Thymus (tissue), 11 donors: ENCODE data around the gene CPNE4. TPM values are rescaled to one million over a fixed set of nuclear protein-coding genes. Genes with fewer than 3 reads are reported as not detected.
"Not testable (repeated sequence)": the region's sequence is repeated elsewhere in the genome, so short reads cannot be mapped to it uniquely, and the experiment has no call there.

ENCODE experiments used
- DNase-seq, 9 donors: peaks; one replicate each; pipeline ENCODE4 v3.0.0-alpha.2; 2013; ENCODE audit warnings: low spot score in 9 of 9, low read depth in 6 of 9, missing footprints in 1 of 9
- H3K27ac ChIP-seq, 2 donors: one replicate each; pipeline ENCODE4 v1.5.1; 2013; ENCODE audit warnings: control low read depth in 1 of 2, low read depth in 1 of 2, low read length in 1 of 2, mild to moderate bottlenecking in 1 of 2, moderate library complexity in 1 of 2
- H3K27me3 ChIP-seq, 2 donors: one replicate each; pipeline ENCODE4 v1.5.1; 2013; ENCODE audit warnings: low read length in 1 of 2; ENCODE audit not compliant: control insufficient read depth in 2 of 2, insufficient read depth in 1 of 2
- H3K36me3 ChIP-seq, 2 donors: one replicate each; pipeline ENCODE4 v1.5.1; 2013; ENCODE audit warnings: low read length in 1 of 2, mild to moderate bottlenecking in 1 of 2, moderate library complexity in 1 of 2; ENCODE audit not compliant: control insufficient read depth in 2 of 2, insufficient read depth in 2 of 2
- H3K4me1 ChIP-seq, 2 donors: one replicate each; pipeline ENCODE4 v1.5.1; 2013; ENCODE audit warnings: low read length in 2 of 2; ENCODE audit not compliant: control insufficient read depth in 2 of 2, insufficient read depth in 2 of 2
- H3K4me3 ChIP-seq, 2 donors: one replicate each; pipeline ENCODE4 v1.5.1; 2013; ENCODE audit warnings: low read length in 2 of 2, control low read depth in 1 of 2, mild to moderate bottlenecking in 1 of 2
- H3K9me3 ChIP-seq, 2 donors: one replicate each; pipeline ENCODE4 v1.5.1; 2013; ENCODE audit warnings: low read length in 1 of 2, mild to moderate bottlenecking in 1 of 2; ENCODE audit not compliant: control insufficient read depth in 2 of 2, insufficient read depth in 1 of 2
- WGBS: extraction: QIAGEN DNeasy Blood & Tissue Kit; methylation state at CpG from one replicate; pipeline ENCODE4 v1.1.7; 2013; 5-methylcytosine and 5-hydroxymethylcytosine counted together
- polyA plus RNA-seq: library from polyadenylated mRNA; stranded (reverse); fragments of 200-250 nt; gene quantifications from one replicate; pipeline ENCODE4 v1.2.3, GENCODE V29; 2013
- total RNA-seq: library from RNA; stranded (reverse); fragments of 120-200 nt; gene quantifications from one replicate; pipeline ENCODE4 v1.2.4, GENCODE V29; 2013
- donor health status: healthy.

Gene CPNE4
- total and polyA plus RNA-seq, 2 donors = 0.33 to 0.89 TPM

DNA sequence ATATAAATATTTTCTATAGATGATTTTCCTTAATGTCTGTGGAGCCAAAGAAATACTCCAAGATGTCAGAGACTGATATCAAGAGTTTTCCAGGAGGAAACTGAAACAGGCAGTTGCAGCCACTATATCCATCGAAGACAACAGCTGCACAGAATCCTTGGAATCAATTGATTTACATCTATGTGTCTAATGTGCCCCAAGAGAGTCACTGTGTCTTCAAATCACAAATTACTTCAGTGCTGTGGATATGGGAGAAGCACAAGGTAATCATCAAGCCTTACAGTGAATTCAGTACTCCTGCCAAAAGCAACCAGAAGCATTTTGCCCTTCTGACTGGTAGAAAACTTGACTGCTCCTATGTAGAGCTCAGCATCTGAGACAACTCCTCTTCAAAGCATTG lies 51.1 kb downstream of the CPNE4 start:
- no peaks in the 10 kb centered on the region for H3K27me3 ChIP-seq
- H3K27ac ChIP-seq = no peak overlapping the region
- 81% methylated on average over 1 of the region's 1 CpG for WGBS
- no peaks in the 10 kb centered on the region for H3K4me1 ChIP-seq
- no peaks in the 10 kb centered on the region for H3K36me3 ChIP-seq
- DNase-seq = no peak
- H3K4me3 ChIP-seq = no peak overlapping the region
- no peaks in the 10 kb centered on the region for H3K9me3 ChIP-seq

DNA sequence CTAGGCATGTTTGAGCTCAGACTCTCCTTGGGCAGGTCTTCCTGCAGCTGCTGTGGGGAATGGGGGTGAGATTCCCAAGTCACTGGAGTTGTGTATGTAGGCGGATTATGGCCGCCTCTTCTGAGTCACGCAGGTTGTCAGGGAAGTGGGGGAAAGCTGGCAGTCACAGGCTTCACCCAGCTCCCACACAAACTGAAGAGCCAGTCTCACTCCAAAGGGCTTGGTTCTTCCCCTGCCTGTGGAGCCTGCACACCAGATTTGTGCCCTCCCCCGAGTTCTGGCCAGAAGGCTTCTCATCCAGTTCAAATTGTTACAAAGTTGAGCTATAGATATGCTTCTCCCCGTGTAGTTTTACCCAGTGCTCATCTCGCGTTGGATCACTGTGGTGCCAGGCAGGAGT lies 53.5 kb downstream of the CPNE4 start:
- Histone ChIP-seq H3K4me3 (no peak overlapping the region), H3K27ac (no peak overlapping the region), H3K4me1 (no peaks in the 10 kb centered on the region), H3K36me3 (no peaks in the 10 kb centered on the region), H3K9me3 (no peaks in the 10 kb centered on the region), H3K27me3 (no peaks in the 10 kb centered on the region)
- WGBS = 91% methylated on average over 7 of the region's 7 CpGs
- no peak for DNase-seq

DNA sequence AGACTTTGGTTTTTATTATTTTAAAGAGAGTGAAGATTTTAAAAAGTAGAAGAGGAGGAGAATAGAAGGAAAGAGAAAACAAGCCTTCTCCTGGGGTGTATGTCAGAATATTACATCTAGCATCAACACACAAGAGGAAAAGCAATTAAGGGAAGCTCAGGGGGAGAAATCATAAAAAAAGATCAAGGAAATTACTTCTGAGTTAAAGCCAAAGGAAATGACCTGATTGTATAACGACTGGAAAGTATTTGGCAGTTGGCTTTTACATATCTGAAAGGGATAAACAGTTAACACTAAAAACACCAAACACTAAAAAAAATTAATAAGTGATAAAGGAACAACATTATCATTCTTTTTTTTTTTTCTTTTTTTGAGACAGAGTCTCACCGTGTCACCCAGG lies 58.4 kb downstream of the CPNE4 start:
- H3K4me3 ChIP-seq = no peak overlapping the region
- no peaks in the 10 kb centered on the region for H3K4me1 ChIP-seq
- H3K27ac ChIP-seq = no peak overlapping the region
- no peaks in the 10 kb centered on the region for H3K9me3 ChIP-seq
- no peaks in the 10 kb centered on the region for H3K27me3 ChIP-seq
- DNase-seq = no peak
- H3K36me3 ChIP-seq = no peaks in the 10 kb centered on the region
- 49% methylated on average over 2 of the region's 2 CpGs for WGBS

DNA sequence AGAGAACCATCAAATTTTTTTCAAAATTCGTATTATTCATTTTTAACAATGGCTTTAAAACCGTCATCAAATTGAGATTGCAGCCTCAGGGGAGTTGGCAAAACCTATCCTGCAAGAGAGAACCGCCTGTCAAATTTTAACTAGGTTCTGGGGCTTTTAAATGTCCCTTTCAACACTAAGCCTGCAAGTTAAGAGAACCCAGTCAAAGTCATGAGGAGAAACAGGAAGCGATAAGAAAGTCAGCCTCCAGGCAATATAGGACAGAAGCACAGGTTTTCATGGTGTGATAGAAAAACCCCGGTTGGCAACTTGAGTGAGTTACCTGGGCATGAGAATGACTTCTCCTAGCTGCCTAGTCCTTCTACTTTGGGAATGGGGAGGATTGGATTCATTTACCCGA lies 59.8 kb downstream of the CPNE4 start:
- H3K4me1 ChIP-seq = no peaks in the 10 kb centered on the region
- H3K27me3 ChIP-seq = no peaks in the 10 kb centered on the region
- 90% methylated on average over 6 of the region's 6 CpGs for WGBS
- H3K4me3 ChIP-seq = no peak overlapping the region
- DNase-seq = no peak
- no peaks in the 10 kb centered on the region for H3K36me3 ChIP-seq
- H3K27ac ChIP-seq = no peak overlapping the region
- H3K9me3 ChIP-seq = no peaks in the 10 kb centered on the region

DNA sequence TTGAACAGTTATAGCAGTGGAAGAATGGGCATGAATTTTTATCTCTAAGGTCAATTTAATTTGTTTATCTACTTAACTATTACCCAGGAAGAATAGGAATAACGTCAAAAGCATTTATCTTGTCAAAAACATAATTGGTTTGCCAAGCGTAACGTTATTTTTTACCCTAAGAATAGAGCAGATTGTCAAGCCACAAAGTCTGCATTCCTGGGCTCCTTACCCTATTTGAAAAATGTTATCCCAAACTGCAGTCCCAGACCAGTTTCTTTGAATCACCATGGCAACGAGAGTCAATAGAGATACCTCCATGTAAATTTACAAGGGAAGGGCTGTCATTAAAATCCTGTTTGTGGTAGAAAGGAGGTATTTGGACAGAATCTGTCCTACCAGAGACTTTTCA lies 61.1 kb downstream of the CPNE4 start:
- no peaks in the 10 kb centered on the region for H3K9me3 ChIP-seq
- 73% methylated on average over 4 of the region's 4 CpGs for WGBS

DNA sequence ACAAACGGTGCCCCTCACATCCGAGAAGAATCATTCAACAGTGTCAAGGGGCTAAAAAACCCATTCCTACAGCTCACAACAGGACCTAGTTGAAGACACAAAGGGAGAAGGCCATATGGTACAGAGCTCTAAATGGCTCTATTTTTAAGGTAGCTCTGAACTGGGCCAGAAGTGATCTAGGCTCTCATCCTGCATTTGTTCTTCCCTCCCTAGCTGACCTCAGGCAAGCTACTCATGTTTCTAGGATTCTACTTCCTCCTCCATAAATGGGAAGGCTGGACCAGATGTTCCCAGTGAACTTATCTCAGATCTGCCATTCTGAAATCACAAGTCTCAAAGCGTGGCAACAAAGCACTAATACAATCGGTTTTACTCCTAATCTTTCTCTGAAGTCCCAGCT lies 62.3 kb downstream of the CPNE4 start:
- Histone ChIP-seq H3K4me3 (no peak overlapping the region), H3K9me3 (no peaks in the 10 kb centered on the region), H3K4me1 (no peaks in the 10 kb centered on the region), H3K27ac (no peak overlapping the region), H3K27me3 (no peaks in the 10 kb centered on the region), H3K36me3 (no peaks in the 10 kb centered on the region)
- DNase-seq = no peak
- 79% methylated on average over 4 of the region's 4 CpGs for WGBS

More for the DNA sequence above, 61.1 kb downstream of the CPNE4 start:
- H3K27ac ChIP-seq = no peak overlapping the region
- H3K36me3 ChIP-seq = no peaks in the 10 kb centered on the region
- H3K4me1 ChIP-seq = no peaks in the 10 kb centered on the region
- no peaks in the 10 kb centered on the region for H3K27me3 ChIP-seq
- DNase-seq = no peak
- H3K4me3 ChIP-seq = no peak overlapping the region

DNA sequence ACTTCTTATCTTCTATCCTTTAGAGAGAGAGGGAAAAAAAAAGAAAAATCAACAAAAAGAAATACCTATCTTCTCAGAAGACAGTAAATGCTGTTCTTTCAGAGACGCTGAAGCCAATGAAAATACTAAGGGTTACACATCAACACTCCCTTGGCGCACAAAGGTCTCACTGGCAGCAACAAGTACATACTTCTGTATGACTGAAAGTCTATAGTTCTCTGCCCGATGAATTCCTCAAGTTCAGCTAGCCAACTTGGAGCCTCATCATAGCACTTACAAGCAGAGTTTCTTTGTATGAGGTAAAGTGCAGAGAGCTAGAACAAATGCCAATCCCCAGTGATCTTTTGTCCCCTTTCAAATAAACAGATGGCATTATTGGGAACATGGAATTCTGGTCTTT lies 62.7 kb downstream of the CPNE4 start:
- no peaks in the 10 kb centered on the region for H3K4me1 ChIP-seq
- no peaks in the 10 kb centered on the region for H3K27me3 ChIP-seq
- H3K27ac ChIP-seq = no peak overlapping the region
- WGBS = 94% methylated on average over 3 of the region's 3 CpGs
- H3K9me3 ChIP-seq = no peaks in the 10 kb centered on the region
- DNase-seq = no peak
- H3K4me3 ChIP-seq = no peak overlapping the region
- H3K36me3 ChIP-seq = no peaks in the 10 kb centered on the region

DNA sequence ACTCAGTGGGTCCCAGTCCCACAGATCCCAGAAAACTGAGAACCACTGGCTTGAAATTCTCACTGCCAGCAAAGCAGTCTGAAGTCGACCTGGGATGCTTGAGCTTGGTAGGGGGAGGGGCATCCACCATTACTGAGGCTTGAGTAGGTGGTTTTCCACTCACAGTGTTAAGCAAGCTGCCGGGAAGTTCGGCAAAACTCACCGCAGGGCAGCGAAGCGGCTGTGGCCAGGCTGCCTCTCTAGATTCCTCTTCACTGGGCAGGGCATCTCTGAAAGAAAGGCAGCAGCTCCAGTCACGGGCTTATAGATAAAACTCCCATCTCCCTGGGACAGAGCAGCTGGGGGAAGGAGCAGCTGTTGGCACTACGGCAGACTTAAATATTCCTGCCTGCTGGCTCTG lies 71.4 kb downstream of the CPNE4 start:
- 60% methylated on average over 8 of the region's 8 CpGs for WGBS
- H3K36me3 ChIP-seq, DNase-seq, H3K4me3 ChIP-seq, H3K9me3 ChIP-seq, H3K4me1 ChIP-seq, H3K27ac ChIP-seq, H3K27me3 ChIP-seq: not testable (repeated sequence)

DNA sequence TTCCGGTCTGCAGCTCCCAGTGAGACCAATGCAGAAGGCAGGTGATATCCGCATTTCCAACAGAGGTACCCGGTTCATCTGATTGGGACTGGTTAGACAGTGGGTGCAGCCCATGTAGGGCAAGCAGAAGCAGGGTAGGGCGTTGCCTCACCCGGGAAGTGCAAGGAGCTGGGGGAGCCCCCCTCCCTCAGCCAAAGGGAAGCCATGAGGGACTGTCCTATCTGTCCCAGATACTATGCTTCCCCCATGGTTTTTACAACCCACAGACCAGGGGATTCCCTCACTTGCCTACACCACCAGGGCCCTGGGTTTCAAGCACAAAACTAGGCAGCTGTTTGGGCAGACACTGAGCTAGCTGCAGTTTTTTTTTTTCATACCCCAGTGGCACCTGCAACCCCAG lies 71.8 kb downstream of the CPNE4 start:
- no peak overlapping the region for H3K27ac ChIP-seq
- no peaks in the 10 kb centered on the region for H3K27me3 ChIP-seq
- H3K36me3 ChIP-seq = no peaks in the 10 kb centered on the region
- no peak overlapping the region for H3K4me3 ChIP-seq
- WGBS = 85% methylated on average over 5 of the region's 5 CpGs
- no peaks in the 10 kb centered on the region for H3K4me1 ChIP-seq
- DNase-seq = no peak
- no peaks in the 10 kb centered on the region for H3K9me3 ChIP-seq

DNA sequence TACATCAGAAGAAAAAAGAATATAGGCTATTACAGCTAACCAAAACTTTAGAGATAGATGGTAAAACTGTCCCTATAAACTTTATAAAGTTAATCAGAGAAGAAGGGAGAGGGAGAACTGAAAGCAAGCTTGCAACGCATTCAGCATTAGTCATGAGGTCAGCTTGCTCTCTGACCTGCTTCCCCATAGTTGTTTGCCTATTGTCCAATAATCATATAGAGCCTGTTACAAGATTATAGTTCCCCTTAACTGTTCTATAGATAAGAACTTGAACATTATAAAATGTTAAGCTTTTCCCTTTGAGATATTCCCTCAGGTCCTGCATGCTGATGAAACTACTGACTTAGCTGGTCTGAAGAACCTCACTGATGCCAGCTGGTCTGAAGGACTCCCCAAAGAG lies 74.5 kb downstream of the CPNE4 start:
- no peaks in the 10 kb centered on the region for H3K36me3 ChIP-seq
- DNase-seq = no peak
- H3K4me1 ChIP-seq = no peaks in the 10 kb centered on the region
- WGBS = 84% methylated on average over 1 of the region's 1 CpG
- H3K27ac ChIP-seq = no peak overlapping the region
- no peaks in the 10 kb centered on the region for H3K27me3 ChIP-seq
- no peaks in the 10 kb centered on the region for H3K9me3 ChIP-seq
- no peak overlapping the region for H3K4me3 ChIP-seq
